NB4 (cell line): ENCODE results near the gene ASCC2.
A peak's percentile ranks its signal among the peaks of the same experiment; 100 is the strongest.

ENCODE experiments used
- DNase-seq: peaks from one replicate; pipeline ENCODE4 v3.0.0; 2010; ENCODE audit warnings: low read depth
- H3K4me3 ChIP-seq: one replicate; pipeline ENCODE4 v1.5.1; 2011; ENCODE audit warnings: mild to moderate bottlenecking, low read depth, low read length, moderate library complexity
- MYC ChIP-seq: IDR thresholded peaks from 2 replicates; pipeline ENCODE4 v1.6.1; 2011; ENCODE audit warnings: low read depth, low read length
- POLR2A ChIP-seq: IDR thresholded peaks from 2 replicates; pipeline ENCODE4 v1.6.1; 2011; ENCODE audit warnings: mild to moderate bottlenecking; ENCODE audit not compliant: insufficient read length; ENCODE audit errors: extremely low read depth
- TF ChIP-seq, protein P1 (sequence below): IDR thresholded peaks from one replicate; pipeline ENCODE4 v1.5.1; 2012; ENCODE audit warnings: low read depth, low read length
- TF ChIP-seq, protein P2 (sequence below): IDR thresholded peaks from 2 replicates; pipeline ENCODE4 v1.6.1; 2011; ENCODE audit warnings: low read depth, low read length

ASCC2 gene

DNA sequence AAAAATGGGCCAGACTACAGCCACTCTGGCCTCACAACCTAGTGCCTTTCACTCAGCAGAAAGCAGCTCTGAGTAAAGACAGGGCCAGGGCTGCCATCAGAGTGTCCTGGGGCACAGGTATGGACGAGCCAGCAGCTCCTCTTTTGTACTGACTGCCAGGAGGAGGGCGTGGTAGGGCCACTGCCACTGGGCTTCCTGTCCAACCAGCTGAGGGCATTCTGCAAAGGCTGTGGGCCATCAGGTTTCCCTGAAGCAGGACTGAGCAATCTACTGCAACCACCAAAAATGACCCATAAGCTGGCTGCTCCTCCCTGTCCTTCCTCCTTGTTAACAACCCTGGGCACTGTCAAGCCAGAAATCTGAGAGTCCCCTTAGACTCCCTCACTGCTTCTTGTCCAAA lies 33.1 kb downstream of the ASCC2 start:
- TF ChIP-seq MYC: no peak
- TF ChIP-seq, protein P1, sequence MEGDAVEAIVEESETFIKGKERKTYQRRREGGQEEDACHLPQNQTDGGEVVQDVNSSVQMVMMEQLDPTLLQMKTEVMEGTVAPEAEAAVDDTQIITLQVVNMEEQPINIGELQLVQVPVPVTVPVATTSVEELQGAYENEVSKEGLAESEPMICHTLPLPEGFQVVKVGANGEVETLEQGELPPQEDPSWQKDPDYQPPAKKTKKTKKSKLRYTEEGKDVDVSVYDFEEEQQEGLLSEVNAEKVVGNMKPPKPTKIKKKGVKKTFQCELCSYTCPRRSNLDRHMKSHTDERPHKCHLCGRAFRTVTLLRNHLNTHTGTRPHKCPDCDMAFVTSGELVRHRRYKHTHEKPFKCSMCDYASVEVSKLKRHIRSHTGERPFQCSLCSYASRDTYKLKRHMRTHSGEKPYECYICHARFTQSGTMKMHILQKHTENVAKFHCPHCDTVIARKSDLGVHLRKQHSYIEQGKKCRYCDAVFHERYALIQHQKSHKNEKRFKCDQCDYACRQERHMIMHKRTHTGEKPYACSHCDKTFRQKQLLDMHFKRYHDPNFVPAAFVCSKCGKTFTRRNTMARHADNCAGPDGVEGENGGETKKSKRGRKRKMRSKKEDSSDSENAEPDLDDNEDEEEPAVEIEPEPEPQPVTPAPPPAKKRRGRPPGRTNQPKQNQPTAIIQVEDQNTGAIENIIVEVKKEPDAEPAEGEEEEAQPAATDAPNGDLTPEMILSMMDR: no peak
- TF ChIP-seq POLR2A: no peak
- DNase-seq: no peak
- H3K4me3 ChIP-seq: no peak overlapping the region

DNA sequence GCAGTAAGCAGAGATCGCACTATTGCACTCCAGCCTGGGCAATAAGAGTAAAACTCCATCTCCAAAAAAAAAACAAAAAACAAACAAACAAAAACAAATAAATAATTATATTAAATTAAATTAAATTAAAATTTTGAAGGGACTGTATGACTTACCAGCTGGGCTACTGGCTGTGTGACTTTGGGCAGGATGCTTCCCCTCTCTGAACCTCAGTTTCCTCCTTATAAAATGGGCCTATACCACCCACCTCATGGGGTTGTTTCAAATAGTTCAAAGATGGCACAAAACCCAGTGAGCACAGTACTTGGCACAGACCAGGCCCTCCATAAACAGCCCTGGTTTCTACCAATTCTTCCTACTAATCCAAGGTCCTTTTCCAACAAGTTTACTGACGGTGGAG lies 34.9 kb downstream of the ASCC2 start:
- no peak overlapping the region for H3K4me3 ChIP-seq
- TF ChIP-seq, protein P2, sequence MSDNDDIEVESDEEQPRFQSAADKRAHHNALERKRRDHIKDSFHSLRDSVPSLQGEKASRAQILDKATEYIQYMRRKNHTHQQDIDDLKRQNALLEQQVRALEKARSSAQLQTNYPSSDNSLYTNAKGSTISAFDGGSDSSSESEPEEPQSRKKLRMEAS: no peak
- TF ChIP-seq, protein P1: no peak
- TF ChIP-seq MYC (no peak), POLR2A (no peak)
- no peak for DNase-seq

DNA sequence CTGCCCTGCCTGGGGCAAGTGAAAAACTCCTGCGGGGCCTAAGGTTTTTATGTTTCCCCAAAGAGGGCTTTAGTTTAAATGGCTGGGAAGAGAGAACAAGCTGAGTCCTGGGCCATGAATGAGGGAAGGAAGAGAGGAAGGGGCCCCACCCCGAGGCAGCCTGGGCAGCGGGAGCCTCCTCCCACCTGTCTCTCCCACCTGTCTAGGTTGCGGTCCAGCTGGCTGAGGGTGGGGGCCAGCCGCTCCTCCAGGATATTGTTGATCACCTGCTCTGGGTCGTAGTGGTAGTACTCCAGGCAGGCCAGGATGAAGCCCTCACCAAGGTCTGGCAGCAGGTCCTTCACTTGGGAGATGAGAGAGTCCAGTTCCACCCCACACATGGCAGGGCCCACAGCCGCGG lies 36.3 kb downstream of the ASCC2 start:
- DNase-seq: no peak
- H3K4me3 ChIP-seq: no peak overlapping the region
- TF ChIP-seq POLR2A: no peak
- TF ChIP-seq, protein P2: no peak
- no peak for TF ChIP-seq MYC
- TF ChIP-seq, protein P1: no peak

DNA sequence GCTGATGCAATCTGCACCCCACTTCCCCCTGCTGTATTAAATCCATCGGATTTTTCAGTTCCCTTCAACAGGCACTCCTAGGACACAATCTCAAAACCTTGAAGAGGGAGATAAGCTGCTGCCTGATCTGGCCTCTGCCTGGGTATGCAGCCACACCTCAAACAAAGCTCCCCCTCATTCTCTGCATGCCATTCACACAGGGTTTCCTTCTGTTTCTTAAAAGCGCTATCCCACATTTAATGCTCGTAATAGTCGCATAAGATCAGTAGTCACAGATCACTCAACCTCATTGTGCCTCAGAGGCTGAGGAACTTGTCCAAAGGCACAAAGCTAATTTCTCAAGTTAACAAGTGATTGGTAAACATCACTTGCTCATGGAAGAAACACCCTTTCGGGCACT lies 36.9 kb downstream of the ASCC2 start:
- TF ChIP-seq POLR2A: no peak
- TF ChIP-seq, protein P1: no peak
- TF ChIP-seq, protein P2: no peak
- no peak for TF ChIP-seq MYC
- no peak for DNase-seq
- H3K4me3 ChIP-seq: no peak overlapping the region

DNA sequence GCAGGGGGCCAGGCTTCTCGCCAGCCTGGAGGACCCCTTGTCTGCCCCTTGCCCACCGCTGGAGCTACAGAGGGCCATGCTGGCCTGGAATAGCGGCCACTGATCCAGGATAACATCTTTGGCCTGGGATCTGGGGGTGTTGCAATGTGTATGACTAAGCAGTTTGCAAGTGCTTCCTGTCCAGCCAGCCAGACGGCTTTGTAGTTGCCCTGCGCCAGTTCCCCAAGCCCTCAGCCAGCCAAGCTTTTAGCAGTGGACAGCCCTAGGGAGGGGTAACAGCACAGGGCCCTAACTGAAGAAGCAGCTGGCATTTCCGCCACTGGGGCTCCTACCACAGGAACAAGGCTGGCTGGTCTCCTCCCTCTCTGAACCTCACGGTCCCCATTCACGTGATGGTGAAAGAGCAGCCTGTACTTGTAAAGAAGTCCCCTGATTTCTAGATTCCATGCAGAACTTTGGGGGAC lies 38.8 kb downstream of the ASCC2 start:
- no peak overlapping the region for H3K4me3 ChIP-seq
- peak; percentile 80 for TF ChIP-seq MYC
- TF ChIP-seq, protein P2: peak; percentile 57
- TF ChIP-seq POLR2A: no peak
- TF ChIP-seq, protein P1: no peak
- DNase-seq: peak; percentile 97

DNA sequence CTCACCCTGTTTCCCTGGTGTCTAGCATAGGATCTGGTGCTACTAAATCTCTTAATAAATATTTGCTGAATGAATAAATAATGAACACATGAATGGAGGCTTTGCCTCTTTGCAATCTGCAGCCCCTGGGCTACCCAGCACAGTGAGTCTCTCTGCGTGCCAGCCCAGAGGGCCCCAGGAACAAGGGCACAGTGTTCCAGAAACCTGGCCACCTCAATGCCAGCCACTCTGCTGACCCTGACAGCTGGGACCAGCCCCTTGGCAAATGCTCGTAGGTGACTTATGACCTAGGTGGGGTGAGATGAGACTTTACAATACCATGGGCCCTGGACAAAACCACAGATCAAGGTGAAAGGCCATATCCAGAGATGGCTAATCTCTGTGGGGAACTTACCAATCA lies 39.3 kb downstream of the ASCC2 start:
- TF ChIP-seq POLR2A: no peak
- no peak for DNase-seq
- H3K4me3 ChIP-seq: no peak overlapping the region
